Natural killer cell (primary cell): ENCODE measurements around the gene ZNF189. TPM values are rescaled to one million over a fixed set of nuclear protein-coding genes. Genes with fewer than 3 reads are reported as not detected.
"Not testable (repeated sequence)": the region's sequence is repeated elsewhere in the genome, so short reads cannot be mapped to it uniquely, and the experiment has no call there.

Experiments used
- ATAC-seq, 3 donors: fragments of 150-1000 bp in 2 of 3; fragments of 200-7000 bp in 1 of 3; cut with Tn5 transposase; 1 replicate in 1 of 3; 2 replicates in 2 of 3; pipeline ENCODE4 v1.10.0; 2021; ENCODE audit warnings: mild to moderate bottlenecking in 2 of 3, moderate library complexity in 2 of 3
- DNase-seq, 2 donors: peaks; one replicate each; pipeline versions ENCODE4 v3.0.0 to v3.0.0-alpha.2; 2013 to 2021; ENCODE audit warnings: mixed read lengths in 1 of 2
- H3K27ac ChIP-seq: one replicate; pipeline ENCODE4 v1.5.1; 2013; ENCODE audit warnings: mild to moderate bottlenecking, low read length
- H3K27me3 ChIP-seq: one replicate; pipeline ENCODE4 v1.6.1; 2013; ENCODE audit warnings: low read length; ENCODE audit not compliant: control insufficient read depth, insufficient read depth
- H3K36me3 ChIP-seq: one replicate; pipeline ENCODE4 v1.6.1; 2013; ENCODE audit warnings: low read length; ENCODE audit not compliant: control insufficient read depth, insufficient read depth
- H3K4me1 ChIP-seq: one replicate; pipeline ENCODE4 v1.6.1; 2013; ENCODE audit warnings: low read length; ENCODE audit not compliant: control insufficient read depth, insufficient read depth
- H3K4me3 ChIP-seq: one replicate; pipeline ENCODE4 v1.5.1; 2013; ENCODE audit warnings: low read length
- H3K9me3 ChIP-seq: one replicate; pipeline ENCODE4 v1.6.1; 2013; ENCODE audit warnings: low read length; ENCODE audit not compliant: control insufficient read depth, insufficient read depth
- H3K27ac Mint-ChIP-seq, 2 donors: one replicate each; pipeline ENCODE4 v1.8.0; 2022; ENCODE audit warnings: mild to moderate bottlenecking in 2 of 2, mixed read lengths in 2 of 2, moderate library complexity in 1 of 2
- H3K27me3 Mint-ChIP-seq, 2 donors: one replicate each; pipeline ENCODE4 v1.8.0; 2022; ENCODE audit warnings: low read depth in 2 of 2, mixed read lengths in 2 of 2
- H3K36me3 Mint-ChIP-seq: one replicate; pipeline ENCODE4 v1.8.0; 2022; ENCODE audit warnings: mixed read lengths
- H3K4me1 Mint-ChIP-seq, 2 donors: one replicate each; pipeline ENCODE4 v1.8.0; 2022; ENCODE audit warnings: mixed read lengths in 2 of 2
- H3K4me3 Mint-ChIP-seq: one replicate; pipeline ENCODE4 v1.8.0; 2022; ENCODE audit warnings: mild to moderate bottlenecking, moderate library complexity, mixed read lengths
- H3K9me3 Mint-ChIP-seq, 2 donors: one replicate each; pipeline ENCODE4 v1.8.0; 2022; ENCODE audit warnings: mixed read lengths in 2 of 2
- WGBS: methylation state at CpG from one replicate; pipeline ENCODE4 v1.1.7; 2013; ENCODE audit warnings: missing lambda C conversion rate; ENCODE audit not compliant: insufficient coverage; 5-methylcytosine and 5-hydroxymethylcytosine counted together
- intact Hi-C: fragments of 100-400 bp; cut with micrococcal nuclease; formaldehyde crosslinking; loops from one replicate; pipeline ENCODE4 v1.14.2; 2022
- total RNA-seq, 4 donors: library from RNA; stranded (reverse); fragments of 120-200 nt in 1 of 4; gene quantifications; one replicate each; pipeline versions ENCODE4 v1.2.3 to v1.2.4, GENCODE V29; 2013 to 2022
- TF ChIP-seq, protein P1 (sequence below): fragments of 200-600 bp; IDR thresholded peaks from one replicate; pipeline ENCODE4 v1.8.0; 2022; ENCODE audit warnings: antibody characterized with exemption

ZNF189 gene
- total RNA-seq, 3 donors from 2014 or later (not counting 1 experiment from before 2014, with no cell fraction given), result 6.7 to 11.3 (median 8.7) TPM

DNA sequence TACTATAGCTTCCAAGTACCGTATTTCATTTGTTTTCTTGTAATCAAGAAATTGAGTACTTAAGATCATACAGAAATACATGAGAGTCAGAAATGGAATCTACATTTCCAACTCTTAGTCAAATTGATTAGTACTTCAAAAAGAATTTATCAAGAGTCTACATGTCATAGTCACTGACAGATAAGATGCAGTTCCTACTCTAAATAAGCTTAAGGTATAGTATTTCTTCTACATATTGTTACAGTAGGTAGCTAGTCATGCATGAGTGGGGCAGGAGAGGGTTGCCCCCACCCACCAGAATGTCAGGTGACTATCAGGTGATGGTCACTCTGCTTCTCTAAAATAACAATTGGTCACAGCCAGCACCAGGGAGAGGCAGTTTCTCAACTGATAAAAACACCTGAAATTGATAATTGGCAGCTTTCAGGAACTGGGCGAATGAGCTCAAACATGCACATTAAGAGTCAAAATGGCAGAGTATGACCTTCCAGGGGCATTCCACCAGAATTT is 16.8 kb upstream of the ZNF189 start:
- Mint-ChIP-seq H3K4me3 (no peak overlapping the region), H3K36me3 (peaks cover 9% of the 10 kb centered on the region), H3K27me3 (peaks cover 0 to 4% of the 10 kb centered on the region in 2 donors), H3K4me1 (no peaks in the 10 kb centered on the region), H3K9me3 (peaks cover 6 to 8% of the 10 kb centered on the region in 2 donors), H3K27ac (no peak overlapping the region)
- 91% methylated on average over 1 of the region's 2 CpGs for WGBS
- H3K9me3 ChIP-seq, result peaks cover 9% of the 10 kb centered on the region
- intact Hi-C loops, result no loop called here
- TF ChIP-seq, protein P1, sequence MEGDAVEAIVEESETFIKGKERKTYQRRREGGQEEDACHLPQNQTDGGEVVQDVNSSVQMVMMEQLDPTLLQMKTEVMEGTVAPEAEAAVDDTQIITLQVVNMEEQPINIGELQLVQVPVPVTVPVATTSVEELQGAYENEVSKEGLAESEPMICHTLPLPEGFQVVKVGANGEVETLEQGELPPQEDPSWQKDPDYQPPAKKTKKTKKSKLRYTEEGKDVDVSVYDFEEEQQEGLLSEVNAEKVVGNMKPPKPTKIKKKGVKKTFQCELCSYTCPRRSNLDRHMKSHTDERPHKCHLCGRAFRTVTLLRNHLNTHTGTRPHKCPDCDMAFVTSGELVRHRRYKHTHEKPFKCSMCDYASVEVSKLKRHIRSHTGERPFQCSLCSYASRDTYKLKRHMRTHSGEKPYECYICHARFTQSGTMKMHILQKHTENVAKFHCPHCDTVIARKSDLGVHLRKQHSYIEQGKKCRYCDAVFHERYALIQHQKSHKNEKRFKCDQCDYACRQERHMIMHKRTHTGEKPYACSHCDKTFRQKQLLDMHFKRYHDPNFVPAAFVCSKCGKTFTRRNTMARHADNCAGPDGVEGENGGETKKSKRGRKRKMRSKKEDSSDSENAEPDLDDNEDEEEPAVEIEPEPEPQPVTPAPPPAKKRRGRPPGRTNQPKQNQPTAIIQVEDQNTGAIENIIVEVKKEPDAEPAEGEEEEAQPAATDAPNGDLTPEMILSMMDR, result no peak
- H3K4me3 ChIP-seq, result no peak overlapping the region
- no peaks in the 10 kb centered on the region for H3K36me3 ChIP-seq
- H3K4me1 ChIP-seq, result no peaks in the 10 kb centered on the region
- H3K27me3 ChIP-seq, result no peaks in the 10 kb centered on the region
- DNase-seq, result no peak
- no peak overlapping the region for H3K27ac ChIP-seq
- ATAC-seq, result no peak

DNA sequence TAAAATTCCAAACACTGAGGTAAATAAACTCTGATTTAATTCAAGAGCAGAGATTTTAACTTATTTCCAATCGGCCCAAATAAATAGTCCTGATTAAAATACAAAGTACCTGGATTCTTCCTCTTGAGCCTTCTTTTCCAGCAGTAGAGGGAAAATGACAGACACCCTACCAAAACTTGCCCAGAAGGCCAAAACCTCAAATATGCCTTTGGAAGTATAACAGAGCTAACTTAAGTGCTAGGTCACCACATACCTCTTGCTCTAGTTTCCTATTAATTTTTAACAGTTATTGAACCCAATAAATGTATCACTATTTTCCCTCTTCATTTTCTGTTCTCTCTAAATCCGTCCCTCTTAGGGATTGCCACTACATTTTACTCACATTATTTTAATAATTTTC is 15.3 kb upstream of the ZNF189 start:
- 80% methylated on average over 1 of the region's 2 CpGs for WGBS
- no peak overlapping the region for H3K27ac Mint-ChIP-seq
- TF ChIP-seq, protein P1, result no peak
- peaks cover 1% of the 10 kb centered on the region for H3K36me3 ChIP-seq
- no peaks in the 10 kb centered on the region for H3K4me1 ChIP-seq
- H3K36me3 Mint-ChIP-seq, result peaks cover 9% of the 10 kb centered on the region
- no peak overlapping the region for H3K4me3 Mint-ChIP-seq
- H3K9me3 Mint-ChIP-seq, result peaks cover 6 to 8% of the 10 kb centered on the region in 2 donors
- intact Hi-C loops, result no loop called here
- H3K27me3 Mint-ChIP-seq, result no peaks in the 10 kb centered on the region
- no peaks in the 10 kb centered on the region for H3K27me3 ChIP-seq
- peaks cover 9% of the 10 kb centered on the region for H3K9me3 ChIP-seq
- ATAC-seq, result no peak
- no peak overlapping the region for H3K27ac ChIP-seq
- no peaks in the 10 kb centered on the region for H3K4me1 Mint-ChIP-seq
- DNase-seq, result no peak
- H3K4me3 ChIP-seq, result no peak overlapping the region

DNA sequence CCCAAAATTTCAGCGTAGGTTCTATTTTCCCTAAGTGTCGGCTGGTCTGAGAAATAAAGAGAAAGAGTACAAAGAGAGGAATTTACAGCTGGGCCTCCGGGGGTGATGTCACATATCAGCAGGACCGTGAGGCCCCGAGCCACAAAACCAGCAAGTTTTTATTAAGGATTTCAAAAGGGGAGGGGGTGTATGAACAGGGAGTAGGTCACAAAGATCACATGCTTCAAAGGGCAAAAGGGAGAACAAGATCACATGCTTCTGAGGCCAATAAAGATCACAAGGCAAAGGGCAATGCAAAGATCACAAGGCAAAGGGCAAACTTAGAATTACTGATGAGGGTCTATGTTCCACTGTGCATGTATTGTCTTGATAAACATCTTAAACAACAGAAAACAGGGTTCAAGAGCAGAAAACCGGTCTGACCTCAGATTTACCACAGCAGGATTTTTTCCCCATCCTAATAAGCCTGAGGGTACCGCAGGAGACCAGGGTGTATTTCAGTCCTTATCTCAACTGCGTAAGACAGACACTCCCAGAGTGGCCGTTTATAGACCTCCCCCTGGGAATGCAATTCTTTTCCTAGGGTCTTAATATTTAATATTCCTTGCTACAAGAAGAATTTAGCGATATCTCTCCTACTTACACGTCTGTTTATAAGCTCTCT is 13.6 kb upstream of the ZNF189 start, which contains the start of gene BAAT:
BAAT (minus strand) TSS at position 134 of the 664 bp plus-strand sequence. CDS start 13,602 bp downstream, outside the sequence.
- intact Hi-C loops, H3K4me3 ChIP-seq, ATAC-seq, H3K9me3 Mint-ChIP-seq, H3K9me3 ChIP-seq, H3K27me3 ChIP-seq, H3K4me1 ChIP-seq, H3K27ac ChIP-seq, H3K4me3 Mint-ChIP-seq, H3K27ac Mint-ChIP-seq, DNase-seq, H3K27me3 Mint-ChIP-seq, H3K36me3 Mint-ChIP-seq, H3K4me1 Mint-ChIP-seq: not testable (repeated sequence)
- WGBS, result 98% methylated on average over 11 of the region's 11 CpGs
- H3K36me3 ChIP-seq, result peaks cover 15% of the 10 kb centered on the region

DNA sequence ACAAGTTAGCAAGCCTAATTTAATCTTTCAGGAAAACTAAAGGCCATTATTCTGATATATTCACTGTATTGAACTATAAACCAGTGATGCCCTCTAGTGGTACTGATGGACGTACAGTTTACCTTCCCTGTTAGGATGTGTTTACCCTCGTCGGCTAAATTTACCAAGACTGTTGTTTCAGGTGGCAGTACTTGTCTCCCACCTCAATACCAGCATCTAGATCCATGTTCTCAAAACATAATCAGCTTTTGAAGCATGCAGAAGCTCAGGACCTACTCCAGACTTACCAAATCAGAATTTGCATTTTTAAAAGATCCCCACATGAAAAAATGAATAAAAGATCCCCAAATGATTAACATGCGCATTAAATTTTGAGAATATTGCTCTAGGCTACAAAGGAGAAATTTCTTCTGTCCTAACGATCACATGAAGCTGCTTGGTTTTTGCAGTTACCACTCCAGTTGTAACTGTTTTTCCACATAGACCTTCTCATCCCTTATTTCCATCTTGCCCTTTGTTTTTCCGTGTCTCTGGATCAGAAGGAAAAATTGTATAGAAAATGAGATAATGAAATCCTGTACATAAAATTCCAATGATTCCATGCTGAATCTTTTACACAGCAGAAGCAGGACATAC is 10.7 kb upstream of the ZNF189 start:
- ATAC-seq (peak in 2 of 3 donors; percentile 47 to 66), DNase-seq (peak in 1 of 2 donors; percentile 62)
- Histone ChIP-seq H3K36me3 (peaks cover 20% of the 10 kb centered on the region), H3K27me3 (no peaks in the 10 kb centered on the region), H3K27ac (no peak overlapping the region), H3K9me3 (peaks cover 9% of the 10 kb centered on the region), H3K4me1 (no peaks in the 10 kb centered on the region), H3K4me3 (no peak overlapping the region)
- 56% methylated on average over 5 of the region's 6 CpGs for WGBS
- H3K36me3 Mint-ChIP-seq, result peaks cover 16% of the 10 kb centered on the region
- H3K9me3 Mint-ChIP-seq, result peaks cover 6 to 8% of the 10 kb centered on the region in 2 donors
- peaks cover 17 to 23% of the 10 kb centered on the region in 2 donors for H3K4me1 Mint-ChIP-seq
- H3K27ac Mint-ChIP-seq, result peak overlapping the region; percentile 14 to 33
- intact Hi-C loops, result no loop called here
- TF ChIP-seq, protein P1, result peak; percentile 53
- H3K27me3 Mint-ChIP-seq, result no peaks in the 10 kb centered on the region
- H3K4me3 Mint-ChIP-seq, result no peak overlapping the region
